Left lobe of liver (tissue), 2 donors: ENCODE results near the gene DEK. TPM values are rescaled to one million over a fixed set of nuclear protein-coding genes. Genes with fewer than 3 reads are reported as not detected.
A peak's percentile ranks its signal among the peaks of the same experiment; 100 is the strongest.
"Not testable (repeated sequence)": the region's sequence is repeated elsewhere in the genome, so short reads cannot be mapped to it uniquely, and the experiment has no call there.

Experiments used
- ATAC-seq: fragments of 200-7000 bp; cut with Tn5 transposase; one replicate; pipeline ENCODE4 v1.9.1; 2020; ENCODE audit warnings: mild to moderate bottlenecking, moderate library complexity
- DNase-seq: peaks from one replicate; pipeline ENCODE4 v3.0.0-alpha.2; 2020; ENCODE audit warnings: low spot score
- total RNA-seq: library from RNA; stranded (reverse); gene quantifications from one replicate; pipeline ENCODE4 v1.2.1, GENCODE V29; 2021
- donor health status: DM: no; HTN: no; CAD: no; lungs with moderate emphysema.
- donor health status: DM: no; HTN: yes; CAD: no.

The DEK gene
- total RNA-seq, 1 donor from 2014 or later, result 16.9 TPM

GRCh38 chr6:18207949-18208348 is 56.4 kb downstream of the DEK start:
- no peak for DNase-seq
- ATAC-seq, result no peak

- ATAC-seq (peak; percentile 11), DNase-seq (no peak)
Observed at GRCh38 chr6:18207438-18207837, 56.9 kb downstream of the DEK start.

- peak; percentile 55 for ATAC-seq
- DNase-seq, result no peak
Observed at GRCh38 chr6:18206591-18206990, 57.7 kb downstream of the DEK start.

- no peak for ATAC-seq
- DNase-seq, result no peak
Observed at GRCh38 chr6:18204691-18205090, 59.6 kb downstream of the DEK start.

GRCh38 chr6:18203786-18204185 is 60.5 kb downstream of the DEK start:
- ATAC-seq (no peak), DNase-seq (no peak)

GRCh38 chr6:18192026-18192425 is 72.3 kb downstream of the DEK start:
- ATAC-seq (no peak), DNase-seq (no peak)

GRCh38 chr6:18189196-18189595 is 75.1 kb downstream of the DEK start:
- DNase-seq (no peak), ATAC-seq (no peak)

GRCh38 chr6:18187701-18188100 is 76.6 kb downstream of the DEK start:
- no peak for DNase-seq
- ATAC-seq, result no peak

- DNase-seq (no peak), ATAC-seq (no peak)
Observed at GRCh38 chr6:18186540-18187250, 77.6 kb downstream of the DEK start.

GRCh38 chr6:18186033-18186432 is 78.3 kb downstream of the DEK start:
- ATAC-seq (peak; percentile 94), DNase-seq (peak; percentile 58)

GRCh38 chr6:18185624-18186023 is 78.7 kb downstream of the DEK start:
- ATAC-seq, result no peak
- no peak for DNase-seq

GRCh38 chr6:18183766-18184165 is 80.6 kb downstream of the DEK start:
- no peak for ATAC-seq
- no peak for DNase-seq

- DNase-seq (no peak), ATAC-seq (no peak)
Observed at GRCh38 chr6:18182568-18182967, 81.8 kb downstream of the DEK start.

- ATAC-seq, result peak; percentile 37
- no peak for DNase-seq
Observed at GRCh38 chr6:18179770-18180356, 84.5 kb downstream of the DEK start.

GRCh38 chr6:18178960-18179615 is 85.2 kb downstream of the DEK start:
- no peak for ATAC-seq
- no peak for DNase-seq

- ATAC-seq (no peak), DNase-seq (no peak)
Observed at GRCh38 chr6:18177286-18177965, 86.9 kb downstream of the DEK start.

- ATAC-seq, DNase-seq: not testable (repeated sequence)
Observed at GRCh38 chr6:18176198-18176597, 88.1 kb downstream of the DEK start.

Other genes starting within 250 kb of the DEK start
- 2.8 TPM for gene NHLRC1, start 141.9 kb downstream of the DEK start, total RNA-seq
- gene TPMT, start 109.5 kb downstream of the DEK start, total RNA-seq, result 25.5 TPM
- 10.3 TPM for gene KDM1B, start 109.1 kb downstream of the DEK start, total RNA-seq
- gene RNF144B, start 122.8 kb upstream of the DEK start, total RNA-seq, result 17.5 TPM